ENCODE data around the gene CDH16. TPM values are rescaled to one million over a fixed set of nuclear protein-coding genes. Genes with fewer than 3 reads are reported as not detected.

The CDH16 gene
- total RNA-seq, 1 donor from 2014 or later = not detected

DNA sequence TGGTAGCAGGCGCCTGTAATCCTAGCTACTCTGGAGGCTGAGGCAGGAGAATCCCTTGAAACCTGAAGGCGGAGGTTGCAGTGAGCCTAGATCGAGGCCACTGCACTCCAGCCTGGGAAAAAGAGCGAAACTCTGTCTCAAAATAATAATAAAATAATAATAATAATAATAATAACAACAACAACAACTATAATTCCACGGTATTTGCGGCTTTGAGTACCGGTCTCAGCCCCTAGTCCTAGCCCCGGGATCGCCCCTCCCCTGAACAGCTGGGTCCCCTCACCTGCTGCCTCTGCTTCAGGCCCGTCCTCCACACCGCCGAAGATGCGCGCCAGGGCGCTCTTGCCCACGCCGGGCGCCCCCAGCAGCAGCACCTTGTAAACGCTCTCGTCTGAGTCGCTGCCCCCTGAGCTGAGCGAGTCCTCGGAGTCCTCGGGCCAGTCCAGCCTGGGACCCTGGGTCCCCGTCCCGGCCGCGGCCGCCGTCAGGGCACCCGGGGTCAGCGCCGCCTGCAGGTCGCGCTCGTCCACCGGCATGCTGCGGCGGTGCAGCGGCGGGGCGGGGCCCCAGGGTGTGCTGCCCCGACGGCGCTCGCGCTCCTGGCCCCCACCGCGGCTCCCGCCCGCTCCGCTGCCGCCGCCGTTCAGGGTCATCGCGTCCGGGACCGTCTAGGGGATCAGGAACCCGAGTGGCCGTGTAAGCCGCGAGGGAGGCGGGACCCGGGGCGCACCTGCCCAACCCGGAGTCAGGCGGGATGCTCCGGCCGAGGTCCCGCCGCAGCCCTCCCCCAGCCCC is 6.0 kb upstream of the CDH16 start:
- no peak for DNase-seq (ENCODE audit: low spot score in 2 of 2, unreplicated experiment in 2 of 2)
- no peak overlapping the region for H3K27ac Mint-ChIP-seq
- peaks cover 80% of the 10 kb centered on the region for H3K27me3 Mint-ChIP-seq (ENCODE audit: low read depth)
- peaks cover 15% of the 10 kb centered on the region for H3K4me1 Mint-ChIP-seq
- TF ChIP-seq, protein P1, sequence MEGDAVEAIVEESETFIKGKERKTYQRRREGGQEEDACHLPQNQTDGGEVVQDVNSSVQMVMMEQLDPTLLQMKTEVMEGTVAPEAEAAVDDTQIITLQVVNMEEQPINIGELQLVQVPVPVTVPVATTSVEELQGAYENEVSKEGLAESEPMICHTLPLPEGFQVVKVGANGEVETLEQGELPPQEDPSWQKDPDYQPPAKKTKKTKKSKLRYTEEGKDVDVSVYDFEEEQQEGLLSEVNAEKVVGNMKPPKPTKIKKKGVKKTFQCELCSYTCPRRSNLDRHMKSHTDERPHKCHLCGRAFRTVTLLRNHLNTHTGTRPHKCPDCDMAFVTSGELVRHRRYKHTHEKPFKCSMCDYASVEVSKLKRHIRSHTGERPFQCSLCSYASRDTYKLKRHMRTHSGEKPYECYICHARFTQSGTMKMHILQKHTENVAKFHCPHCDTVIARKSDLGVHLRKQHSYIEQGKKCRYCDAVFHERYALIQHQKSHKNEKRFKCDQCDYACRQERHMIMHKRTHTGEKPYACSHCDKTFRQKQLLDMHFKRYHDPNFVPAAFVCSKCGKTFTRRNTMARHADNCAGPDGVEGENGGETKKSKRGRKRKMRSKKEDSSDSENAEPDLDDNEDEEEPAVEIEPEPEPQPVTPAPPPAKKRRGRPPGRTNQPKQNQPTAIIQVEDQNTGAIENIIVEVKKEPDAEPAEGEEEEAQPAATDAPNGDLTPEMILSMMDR (IDR thresholded peaks at IDR 0.05; ENCODE audit: unreplicated experiment) = no peak
- H3K9me3 Mint-ChIP-seq = no peaks in the 10 kb centered on the region
- peak overlapping the region; percentile 73 for H3K4me3 Mint-ChIP-seq
- no peaks in the 10 kb centered on the region for H3K36me3 Mint-ChIP-seq

DNA sequence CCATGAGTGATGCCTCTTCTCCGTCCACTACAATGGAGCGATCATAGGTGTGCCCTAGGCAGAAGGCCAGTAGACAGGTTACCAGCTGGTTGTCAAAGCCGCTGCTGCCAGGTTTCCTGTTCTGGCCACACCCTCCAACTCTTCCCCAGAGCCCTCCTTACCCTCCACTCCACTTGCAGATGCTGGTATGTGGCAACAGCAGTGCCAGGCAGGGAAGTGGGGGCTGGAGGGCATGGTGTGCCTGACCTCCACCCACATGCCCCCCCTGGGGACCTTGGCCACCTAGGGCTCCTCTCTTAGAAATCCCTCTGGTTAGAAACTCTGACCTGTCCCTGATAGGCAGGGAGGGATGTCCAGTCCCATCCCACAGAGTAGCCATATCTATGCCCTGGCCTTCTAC is 5.2 kb upstream of the CDH16 start:
- H3K36me3 Mint-ChIP-seq = no peaks in the 10 kb centered on the region
- no peaks in the 10 kb centered on the region for H3K9me3 Mint-ChIP-seq
- H3K27ac Mint-ChIP-seq = no peak overlapping the region
- TF ChIP-seq, protein P1 (IDR thresholded peaks at IDR 0.05; ENCODE audit: unreplicated experiment) = no peak
- H3K4me1 Mint-ChIP-seq = peaks cover 15% of the 10 kb centered on the region
- H3K4me3 Mint-ChIP-seq = no peak overlapping the region
- no peak for DNase-seq (ENCODE audit: low spot score in 2 of 2, unreplicated experiment in 2 of 2)
- peaks cover 87% of the 10 kb centered on the region for H3K27me3 Mint-ChIP-seq (ENCODE audit: low read depth)

DNA sequence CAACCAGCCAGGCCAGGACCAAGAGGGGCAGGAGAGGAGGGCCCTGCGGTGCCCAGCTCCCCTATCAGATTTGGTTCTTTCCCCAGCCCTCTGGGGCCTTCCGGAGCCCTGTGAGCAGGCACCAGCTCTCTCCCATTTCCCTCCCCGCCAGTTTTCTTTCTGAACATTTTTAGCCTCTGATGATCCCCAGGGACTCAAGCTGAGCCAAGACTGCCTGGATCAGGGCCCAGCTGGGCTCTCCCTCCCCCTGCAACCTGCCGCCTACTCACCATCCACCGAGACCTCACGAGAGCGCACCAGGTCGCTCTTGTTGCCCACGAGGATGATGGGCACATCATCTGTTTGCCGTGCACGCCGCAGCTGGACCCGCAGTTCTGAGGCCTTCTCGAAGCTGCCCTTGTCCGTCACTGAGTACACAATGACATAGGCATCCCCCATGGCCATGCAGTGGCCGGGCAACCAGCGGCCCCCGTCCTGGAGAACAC is 4.6 kb upstream of the CDH16 start:
- TF ChIP-seq, protein P1 (IDR thresholded peaks at IDR 0.05; ENCODE audit: unreplicated experiment) = no peak
- no peak for DNase-seq (ENCODE audit: low spot score in 2 of 2, unreplicated experiment in 2 of 2)
- no peaks in the 10 kb centered on the region for H3K36me3 Mint-ChIP-seq
- H3K27me3 Mint-ChIP-seq (ENCODE audit: low read depth) = peaks cover 87% of the 10 kb centered on the region
- H3K9me3 Mint-ChIP-seq = no peaks in the 10 kb centered on the region
- H3K4me1 Mint-ChIP-seq = peaks cover 15% of the 10 kb centered on the region
- H3K27ac Mint-ChIP-seq = no peak overlapping the region
- H3K4me3 Mint-ChIP-seq = no peak overlapping the region

DNA sequence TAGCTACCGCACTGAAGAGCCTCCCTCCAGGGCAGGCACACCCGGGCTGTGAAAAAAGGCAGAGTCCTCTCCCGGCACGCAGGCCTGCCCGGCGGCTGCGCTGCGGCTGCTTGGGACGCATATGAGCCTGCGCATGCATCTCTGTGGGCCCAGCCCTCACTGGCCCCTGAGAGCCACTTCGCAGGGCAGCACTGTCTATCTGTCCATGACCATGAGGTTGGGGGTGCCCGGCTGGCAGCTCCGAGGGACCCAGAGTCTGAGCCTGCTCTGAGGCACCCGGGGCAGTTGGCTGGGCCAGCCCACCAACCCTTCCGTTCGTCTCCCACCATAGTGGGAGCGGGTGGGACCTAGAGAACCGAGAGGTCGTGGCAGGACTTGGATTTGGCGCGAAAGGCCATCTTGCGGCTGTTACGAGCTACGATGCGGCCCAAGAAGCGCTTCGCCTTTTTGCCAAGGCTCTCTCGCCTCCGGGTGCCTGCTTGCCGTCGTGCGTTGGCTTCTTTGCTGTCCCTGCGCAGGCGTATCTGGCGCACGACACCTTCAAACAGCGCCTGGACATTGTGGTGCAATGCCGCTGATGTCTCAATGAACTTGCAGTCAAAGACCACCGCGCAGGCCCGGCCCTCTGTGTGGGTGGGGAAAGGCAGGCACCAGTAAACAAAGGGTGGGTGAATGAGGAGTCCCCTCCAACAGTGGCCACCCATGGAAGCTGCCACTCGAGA is 3.2 kb upstream of the CDH16 start:
- Mint-ChIP-seq H3K9me3 (no peaks in the 10 kb centered on the region), H3K27ac (no peak overlapping the region), H3K27me3 (ENCODE audit: low read depth) (peaks cover 78% of the 10 kb centered on the region), H3K4me1 (peaks cover 15% of the 10 kb centered on the region), H3K4me3 (no peak overlapping the region), H3K36me3 (no peaks in the 10 kb centered on the region)
- DNase-seq (ENCODE audit: low spot score in 2 of 2, unreplicated experiment in 2 of 2) = no peak
- TF ChIP-seq, protein P1 (IDR thresholded peaks at IDR 0.05; ENCODE audit: unreplicated experiment) = no peak

DNA sequence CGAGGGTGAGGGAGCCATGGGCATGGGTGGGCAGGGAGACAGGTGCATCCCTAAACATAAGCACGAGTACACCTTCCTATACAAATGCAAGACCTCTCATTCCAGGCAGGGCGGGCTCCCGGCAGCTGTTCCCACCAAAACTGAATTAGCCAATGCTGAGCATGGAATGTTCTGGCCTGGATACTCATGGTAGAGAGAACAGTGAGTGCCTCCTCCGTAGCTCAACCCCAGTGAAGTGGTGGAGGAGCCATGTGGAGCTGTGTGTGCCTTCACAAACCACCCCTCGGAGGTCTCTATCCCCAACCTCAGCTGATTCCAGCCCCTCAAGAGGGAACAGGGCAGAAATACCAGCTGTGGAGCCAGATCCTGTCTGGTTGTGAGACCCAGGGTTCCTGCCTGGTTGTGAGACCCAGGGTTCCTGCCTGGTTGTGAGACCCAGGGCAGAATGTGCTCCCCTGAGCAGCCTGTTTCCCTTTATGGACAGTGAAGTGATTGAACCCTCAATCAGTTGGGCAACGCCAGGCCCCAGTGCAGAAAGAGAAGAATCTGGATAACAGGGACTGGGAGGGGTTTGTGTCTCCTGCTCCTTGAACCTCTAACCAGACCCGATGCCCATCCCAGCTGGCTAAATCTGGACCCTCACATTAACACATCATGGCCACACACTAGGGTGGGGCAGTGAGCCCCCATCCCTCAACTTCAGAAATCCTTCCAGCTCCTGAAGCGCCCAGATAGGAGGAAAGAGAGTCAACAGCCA is 2.4 kb upstream of the CDH16 start:
- TF ChIP-seq, protein P1 (IDR thresholded peaks at IDR 0.05; ENCODE audit: unreplicated experiment) = no peak
- Mint-ChIP-seq H3K27ac (no peak overlapping the region), H3K4me3 (no peak overlapping the region), H3K9me3 (no peaks in the 10 kb centered on the region), H3K27me3 (ENCODE audit: low read depth) (peaks cover 76% of the 10 kb centered on the region), H3K36me3 (no peaks in the 10 kb centered on the region), H3K4me1 (peaks cover 15% of the 10 kb centered on the region)
- no peak for DNase-seq (ENCODE audit: low spot score in 2 of 2, unreplicated experiment in 2 of 2)
